Thyroid gland (tissue), 4 donors: Measurements from ENCODE around the gene OSR1. TPM values are rescaled to one million over a fixed set of nuclear protein-coding genes. Genes with fewer than 3 reads are reported as not detected.
A peak's percentile ranks its signal among the peaks of the same experiment; 100 is the strongest.

Source experiments
- DNase-seq, 2 donors: peaks; one replicate each; pipeline ENCODE4 v3.0.0-alpha.2; 2019
- H3K27ac ChIP-seq, 3 donors: fragments of 200-600 bp; sonication (generic); 1 replicate in 2 of 3; 2 replicates in 1 of 3; pipeline ENCODE4 v1.5.1; 2016 to 2019; ENCODE audit warnings: mild to moderate bottlenecking in 1 of 3, moderate library complexity in 1 of 3
- H3K27me3 ChIP-seq: fragments of 200-600 bp; sonication (generic); one replicate; pipeline ENCODE4 v1.5.1; 2019
- H3K36me3 ChIP-seq, 2 donors: fragments of 200-600 bp; sonication (generic); one replicate each; pipeline ENCODE4 v1.5.1; 2016 to 2019
- H3K4me1 ChIP-seq, 2 donors: fragments of 200-600 bp; sonication (generic); one replicate each; pipeline ENCODE4 v1.5.1; 2017 to 2019
- H3K4me3 ChIP-seq, 3 donors: fragments of 200-600 bp; sonication (generic); replicated peaks in 1 of 3; 1 replicate in 2 of 3; 2 replicates in 1 of 3; pipeline ENCODE4 v1.5.1; 2016; ENCODE audit warnings: mild to moderate bottlenecking in 1 of 3
- H3K9me3 ChIP-seq: fragments of 200-600 bp; sonication (generic); one replicate; pipeline ENCODE4 v1.5.1; 2017
- CTCF ChIP-seq, 6 experiments: fragments of 200-600 bp in 3 of 6; fragments of 450-650 bp in 3 of 6; sonication (generic) in 3 of 6; IDR thresholded peaks; one replicate each; pipeline ENCODE4 v1.5.1; 2016 to 2019; ENCODE audit warnings: antibody characterized with exemption in 6 of 6, mild to moderate bottlenecking in 2 of 6, inconsistent platforms in 1 of 6, moderate library complexity in 1 of 6
- POLR2A ChIP-seq, 2 donors: fragments of 450-650 bp; IDR thresholded peaks; one replicate each; pipeline ENCODE4 v1.6.1; 2017; ENCODE audit warnings: antibody characterized with exemption in 2 of 2, mild to moderate bottlenecking in 2 of 2, moderate library complexity in 1 of 2
- WGBS, 2 donors: methylation state at CpG; one replicate each; pipeline ENCODE4 v1.1.5; 2017; 5-methylcytosine and 5-hydroxymethylcytosine counted together
- intact Hi-C: fragments of 100-400 bp; cut with DNase I; formaldehyde crosslinking; loops from one replicate; pipeline ENCODE4 v1.15.1; 2023
- total RNA-seq, 4 donors: library from RNA; depleted of rRNA; stranded (reverse); fragments of >200 nt; gene quantifications; one replicate each; pipeline ENCODE4 v1.2.3, GENCODE V29; 2016

Gene OSR1
- total RNA-seq, 4 donors from 2014 or later = 4.9 to 15.2 (median 10.8) TPM

- intact Hi-C loops = no loop called here
- TF ChIP-seq POLR2A (IDR thresholded peaks at IDR 0.05) (no peak), CTCF (IDR thresholded peaks at IDR 0.05) (no peak)
- DNase-seq = no peak
- H3K27me3 ChIP-seq = peaks cover 15% of the 10 kb centered on the region
- H3K27ac ChIP-seq = peak overlapping the region; percentile 84 to 93 (median 85)
- H3K4me1 ChIP-seq = peaks cover 19 to 26% of the 10 kb centered on the region in 2 donors
- H3K4me3 ChIP-seq = peak overlapping the region; percentile 2 to 83 (median 78)
- WGBS, 2 donors = 49 to 51% methylated on average over 6 of the region's 6 CpGs
- H3K9me3 ChIP-seq = no peaks in the 10 kb centered on the region
- H3K36me3 ChIP-seq = no peaks in the 10 kb centered on the region
Observed at GRCh38 chr2:19346983-19347618, 11.3 kb downstream of the OSR1 start.

GRCh38 chr2:19337742-19338141, 20.7 kb downstream of the OSR1 start:
- no peak for DNase-seq
- Histone ChIP-seq H3K4me3 (no peak overlapping the region), H3K4me1 (no peaks in the 10 kb centered on the region), H3K27ac (no peak overlapping the region), H3K27me3 (no peaks in the 10 kb centered on the region), H3K36me3 (no peaks in the 10 kb centered on the region), H3K9me3 (no peaks in the 10 kb centered on the region)
- WGBS, 2 donors = 93 to 100% methylated on average over 1 of the region's 1 CpG
- TF ChIP-seq CTCF (IDR thresholded peaks at IDR 0.05) (no peak), POLR2A (IDR thresholded peaks at IDR 0.05) (no peak)
- intact Hi-C loops = no loop called here

GRCh38 chr2:19337202-19337601, 21.2 kb downstream of the OSR1 start:
- no peak for TF ChIP-seq CTCF (IDR thresholded peaks at IDR 0.05)
- TF ChIP-seq POLR2A (IDR thresholded peaks at IDR 0.05) = no peak
- no peak overlapping the region for H3K27ac ChIP-seq
- no peaks in the 10 kb centered on the region for H3K36me3 ChIP-seq

GRCh38 chr2:19336781-19337180, 21.6 kb downstream of the OSR1 start:
- no peaks in the 10 kb centered on the region for H3K4me1 ChIP-seq
- no peak overlapping the region for H3K4me3 ChIP-seq
- 91 to 97% methylated on average over 3 of the region's 3 CpGs for WGBS, 2 donors
- no peak for DNase-seq
- intact Hi-C loops = no loop called here
- H3K9me3 ChIP-seq = no peaks in the 10 kb centered on the region
- H3K36me3 ChIP-seq = no peaks in the 10 kb centered on the region
- H3K27ac ChIP-seq = no peak overlapping the region
- no peaks in the 10 kb centered on the region for H3K27me3 ChIP-seq
- TF ChIP-seq CTCF (IDR thresholded peaks at IDR 0.05) (no peak), POLR2A (IDR thresholded peaks at IDR 0.05) (no peak)

More at GRCh38 chr2:19337202-19337601, 21.2 kb downstream of the OSR1 start:
- H3K9me3 ChIP-seq = no peaks in the 10 kb centered on the region
- H3K4me1 ChIP-seq = no peaks in the 10 kb centered on the region
- intact Hi-C loops = no loop called here
- H3K4me3 ChIP-seq = no peak overlapping the region
- DNase-seq = no peak
- H3K27me3 ChIP-seq = no peaks in the 10 kb centered on the region
- 96 to 98% methylated on average over 1 of the region's 1 CpG for WGBS, 2 donors

- Histone ChIP-seq H3K9me3 (no peaks in the 10 kb centered on the region), H3K4me1 (no peaks in the 10 kb centered on the region), H3K4me3 (no peak overlapping the region), H3K36me3 (no peaks in the 10 kb centered on the region), H3K27ac (no peak overlapping the region), H3K27me3 (no peaks in the 10 kb centered on the region)
- intact Hi-C loops = no loop called here
- no peak for DNase-seq
- WGBS, 2 donors = 67% methylated on average over 2 of the region's 2 CpGs
- TF ChIP-seq CTCF (IDR thresholded peaks at IDR 0.05) (no peak), POLR2A (IDR thresholded peaks at IDR 0.05) (no peak)
Observed at GRCh38 chr2:19332503-19332902, 25.9 kb downstream of the OSR1 start.
